B cell (primary cell): ENCODE results near the gene LHFPL4. TPM values are rescaled to one million over a fixed set of nuclear protein-coding genes. Genes with fewer than 3 reads are reported as not detected.

Source experiments
- ATAC-seq: fragments of 200-7000 bp; cut with Tn5 transposase; one replicate; pipeline ENCODE4 v1.10.0; 2021; ENCODE audit warnings: low read depth, mild to moderate bottlenecking, moderate number of reproducible peaks, moderate library complexity
- CTCF ChIA-PET: fragments of 350-600 bp; sonication (Branson Sonifier 250); formaldehyde crosslinking; loops from one replicate; lab custom pipeline; 2021; ENCODE audit warnings: antibody characterized with exemption, inconsistent platforms; lab: Charles Lee
- POLR2A ChIA-PET: fragments of 350-600 bp; sonication (Branson Sonifier 250); formaldehyde crosslinking; loops from one replicate; lab custom pipeline; 2021; ENCODE audit warnings: antibody characterized with exemption; lab: Charles Lee
- DNase-seq: peaks from one replicate; pipeline ENCODE4 v3.0.0; 2013
- H2AFZ ChIP-seq: 2 replicates; pipeline ENCODE4 v1.6.1; 2012; ENCODE audit warnings: mild to moderate bottlenecking, low read depth, low read length; ENCODE audit not compliant: insufficient read depth, poor library complexity, severe bottlenecking
- H3K27ac ChIP-seq, 2 donors: 1 replicate in 1 of 2; 2 replicates in 1 of 2; pipeline ENCODE4 v1.5.1; 2012 to 2013; ENCODE audit warnings: low read length in 2 of 2, mild to moderate bottlenecking in 2 of 2, moderate library complexity in 1 of 2
- H3K27me3 ChIP-seq, 4 experiments: fragments of 200-600 bp in 1 of 4; sonication (generic) in 1 of 4; replicated peaks in 1 of 4; 1 replicate in 2 of 4; 2 replicates in 2 of 4; pipeline versions ENCODE4 v1.6.1 to v1.7.0; 2013 to 2016; ENCODE audit warnings: low read length in 3 of 4, mild to moderate bottlenecking in 2 of 4, mixed read lengths in 1 of 4, moderate library complexity in 1 of 4; ENCODE audit not compliant: insufficient read depth in 4 of 4, control insufficient read depth in 3 of 4; ENCODE audit errors: control extremely low read depth in 1 of 4
- H3K36me3 ChIP-seq, 2 experiments: replicated peaks in 1 of 2; 1 replicate in 1 of 2; 2 replicates in 1 of 2; pipeline versions ENCODE4 v1.6.1 to v1.7.1; 2013; ENCODE audit warnings: low read length in 1 of 2; ENCODE audit not compliant: insufficient read depth in 2 of 2, control insufficient read depth in 1 of 2; ENCODE audit errors: control extremely low read depth in 1 of 2, extremely low read depth in 1 of 2
- H3K4me1 ChIP-seq, 2 donors: fragments of 200-600 bp in 1 of 2; sonication (generic) in 1 of 2; 1 replicate in 1 of 2; 2 replicates in 1 of 2; pipeline versions ENCODE4 v1.5.1 to v1.6.1; 2013 to 2017; ENCODE audit warnings: low read length in 2 of 2; ENCODE audit not compliant: control insufficient read depth in 2 of 2, insufficient read depth in 2 of 2
- H3K4me2 ChIP-seq: replicated peaks from 2 replicates; pipeline ENCODE3; 2012; ENCODE audit warnings: mild to moderate bottlenecking, low read depth, low read length; ENCODE audit not compliant: poor library complexity, severe bottlenecking
- H3K4me3 ChIP-seq, 5 experiments: fragments of 200-600 bp in 1 of 5; sonication (generic) in 1 of 5; 1 replicate in 3 of 5; 2 replicates in 2 of 5; pipeline versions ENCODE4 v1.5.1 to v1.7.0; 2011 to 2016; ENCODE audit warnings: low read length in 4 of 5, mild to moderate bottlenecking in 4 of 5, low read depth in 2 of 5, control low read depth in 1 of 5, moderate library complexity in 1 of 5; ENCODE audit not compliant: insufficient read depth in 1 of 5; ENCODE audit errors: control extremely low read depth in 1 of 5, extremely low read depth in 1 of 5
- H3K79me2 ChIP-seq: fragments of 200-600 bp; sonication (generic); one replicate; pipeline ENCODE4 v1.6.0; 2016; ENCODE audit warnings: low read length; ENCODE audit not compliant: control insufficient read depth, insufficient read depth
- H3K9ac ChIP-seq: fragments of 200-600 bp; sonication (generic); 2 replicates; pipeline ENCODE4 v1.6.1; 2017; ENCODE audit warnings: mild to moderate bottlenecking, low read length, moderate library complexity
- H3K9me3 ChIP-seq, 3 donors: one replicate each; pipeline versions ENCODE4 v1.6.1 to v1.7.1; 2013; ENCODE audit warnings: low read length in 2 of 3; ENCODE audit not compliant: control insufficient read depth in 2 of 3, insufficient read depth in 1 of 3; ENCODE audit errors: control extremely low read depth in 1 of 3
- H4K20me1 ChIP-seq: 2 replicates; pipeline ENCODE4 v1.6.0; 2012; ENCODE audit warnings: mild to moderate bottlenecking, low read length; ENCODE audit not compliant: insufficient read depth, control insufficient read depth, poor library complexity, severe bottlenecking
- H3K27ac Mint-ChIP-seq: one replicate; pipeline ENCODE4 v1.8.0; 2021; ENCODE audit warnings: mixed read lengths
- H3K27me3 Mint-ChIP-seq: one replicate; pipeline ENCODE4 v1.8.0; 2021; ENCODE audit warnings: mixed read lengths
- H3K4me1 Mint-ChIP-seq: one replicate; pipeline ENCODE4 v1.8.0; 2021; ENCODE audit warnings: mixed read lengths
- H3K4me3 Mint-ChIP-seq: one replicate; pipeline ENCODE4 v1.8.0; 2021; ENCODE audit warnings: mixed read lengths
- H3K9me3 Mint-ChIP-seq: one replicate; pipeline ENCODE4 v1.8.0; 2022; ENCODE audit warnings: mixed read lengths; ENCODE audit not compliant: insufficient read depth
- EZH2 ChIP-seq: IDR thresholded peaks from 2 replicates; pipeline ENCODE4 v1.6.1; 2012; ENCODE audit warnings: borderline replicate concordance, low read depth, mild to moderate bottlenecking, moderate library complexity, low read length; ENCODE audit not compliant: insufficient read depth, poor library complexity, severe bottlenecking
- WGBS: methylation state at CpG from one replicate; pipeline ENCODE4 v1.1.5; 2013; ENCODE audit warnings: missing lambda C conversion rate; ENCODE audit not compliant: insufficient coverage; 5-methylcytosine and 5-hydroxymethylcytosine counted together
- intact Hi-C: fragments of 100-400 bp; cut with micrococcal nuclease; formaldehyde crosslinking; loops from one replicate; pipeline ENCODE4 v1.10.0; 2022
- polyA plus RNA-seq: library from polyadenylated mRNA; depleted of rRNA; stranded (reverse); fragments of >200 nt; gene quantifications from 2 replicates; pipeline ENCODE4 v1.2.3, GENCODE V29; 2012
- total RNA-seq, 2 donors: library from RNA; stranded (reverse); fragments of 120-200 nt in 1 of 2; gene quantifications; 1 replicate in 1 of 2; 2 replicates in 1 of 2; pipeline versions ENCODE4 v1.2.3 to v1.2.4, GENCODE V29; 2013 to 2022
- TF ChIP-seq, protein P1 (sequence below): fragments of 200-600 bp; IDR thresholded peaks from one replicate; pipeline ENCODE4 v1.8.0; 2022; ENCODE audit warnings: antibody characterized with exemption, mild to moderate bottlenecking

The LHFPL4 gene
- total and polyA plus RNA-seq, 2 donors (not counting 1 experiment from before 2014, with no cell fraction given) = not detected

GRCh38 chr3:9467451-9467850, 86.2 kb downstream of the LHFPL4 start:
- ATAC-seq = no peak
- 90% methylated on average over 3 of the region's 3 CpGs for WGBS

GRCh38 chr3:9455596-9456131, 98.0 kb downstream of the LHFPL4 start:
- Mint-ChIP-seq H3K9me3 (no peaks in the 10 kb centered on the region), H3K27me3 (no peaks in the 10 kb centered on the region), H3K27ac (no peak overlapping the region), H3K4me3 (no peak overlapping the region), H3K4me1 (peaks cover 6% of the 10 kb centered on the region)
- Histone ChIP-seq H3K27me3 (no peaks in the 10 kb centered on the region), H3K4me3 (no peak overlapping the region), H3K9me3 (no peaks in the 10 kb centered on the region), H3K36me3 (peaks cover 12 to 51% of the 10 kb centered on the region in 2 experiments), H3K79me2 (no peaks in the 10 kb centered on the region), H3K27ac (no peak overlapping the region), H3K9ac (no peak overlapping the region), H3K4me1 (peaks cover 0 to 4% of the 10 kb centered on the region in 2 donors), H2AFZ (no peak overlapping the region), H3K4me2 (no peak overlapping the region), H4K20me1 (peaks cover 10% of the 10 kb centered on the region)
- TF ChIP-seq EZH2 = no peak
- TF ChIP-seq, protein P1, sequence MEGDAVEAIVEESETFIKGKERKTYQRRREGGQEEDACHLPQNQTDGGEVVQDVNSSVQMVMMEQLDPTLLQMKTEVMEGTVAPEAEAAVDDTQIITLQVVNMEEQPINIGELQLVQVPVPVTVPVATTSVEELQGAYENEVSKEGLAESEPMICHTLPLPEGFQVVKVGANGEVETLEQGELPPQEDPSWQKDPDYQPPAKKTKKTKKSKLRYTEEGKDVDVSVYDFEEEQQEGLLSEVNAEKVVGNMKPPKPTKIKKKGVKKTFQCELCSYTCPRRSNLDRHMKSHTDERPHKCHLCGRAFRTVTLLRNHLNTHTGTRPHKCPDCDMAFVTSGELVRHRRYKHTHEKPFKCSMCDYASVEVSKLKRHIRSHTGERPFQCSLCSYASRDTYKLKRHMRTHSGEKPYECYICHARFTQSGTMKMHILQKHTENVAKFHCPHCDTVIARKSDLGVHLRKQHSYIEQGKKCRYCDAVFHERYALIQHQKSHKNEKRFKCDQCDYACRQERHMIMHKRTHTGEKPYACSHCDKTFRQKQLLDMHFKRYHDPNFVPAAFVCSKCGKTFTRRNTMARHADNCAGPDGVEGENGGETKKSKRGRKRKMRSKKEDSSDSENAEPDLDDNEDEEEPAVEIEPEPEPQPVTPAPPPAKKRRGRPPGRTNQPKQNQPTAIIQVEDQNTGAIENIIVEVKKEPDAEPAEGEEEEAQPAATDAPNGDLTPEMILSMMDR = no peak
- intact Hi-C loops = no loop called here
- DNase-seq (no peak), ATAC-seq (no peak)
- no CpG with 5 or more reads among the region's 1 CpG for WGBS
- CTCF ChIA-PET = no interaction called here
- POLR2A ChIA-PET = no interaction called here

More at GRCh38 chr3:9467451-9467850, 86.2 kb downstream of the LHFPL4 start:
- no peak for DNase-seq
- no peak overlapping the region for H3K9ac ChIP-seq
- H3K4me2 ChIP-seq = no peak overlapping the region
- H3K4me3 ChIP-seq = no peak overlapping the region
- H3K4me1 Mint-ChIP-seq = no peaks in the 10 kb centered on the region
- H3K27me3 Mint-ChIP-seq = no peaks in the 10 kb centered on the region
- no peaks in the 10 kb centered on the region for H3K79me2 ChIP-seq
- no peaks in the 10 kb centered on the region for H3K9me3 ChIP-seq
- no peaks in the 10 kb centered on the region for H3K4me1 ChIP-seq
- H3K27ac Mint-ChIP-seq = no peak overlapping the region
- no peak for TF ChIP-seq EZH2
- TF ChIP-seq, protein P1 = no peak
- intact Hi-C loops = no loop called here
- H3K27ac ChIP-seq = no peak overlapping the region
- no peaks in the 10 kb centered on the region for H3K27me3 ChIP-seq
- CTCF ChIA-PET = interaction anchor here (0.7 to 1.0 kb wide), 2 partner anchors 20 to 114 kb away, joined by 3 to 4 read pairs; no protein-coding TSS in a partner anchor
- H3K4me3 Mint-ChIP-seq = no peak overlapping the region
- no peak overlapping the region for H2AFZ ChIP-seq
- peaks cover 16% of the 10 kb centered on the region for H4K20me1 ChIP-seq
- H3K9me3 Mint-ChIP-seq = no peaks in the 10 kb centered on the region
- POLR2A ChIA-PET = no interaction called here
- peaks cover 18 to 92% of the 10 kb centered on the region in 2 experiments for H3K36me3 ChIP-seq
